ENCODE results near the gene EXOC6. TPM values are rescaled to one million over a fixed set of nuclear protein-coding genes. Genes with fewer than 3 reads are reported as not detected.

Gene EXOC6
- total and polyA plus RNA-seq, 10 donors: 7.0 to 40.0 (median 25.4) TPM

DNA sequence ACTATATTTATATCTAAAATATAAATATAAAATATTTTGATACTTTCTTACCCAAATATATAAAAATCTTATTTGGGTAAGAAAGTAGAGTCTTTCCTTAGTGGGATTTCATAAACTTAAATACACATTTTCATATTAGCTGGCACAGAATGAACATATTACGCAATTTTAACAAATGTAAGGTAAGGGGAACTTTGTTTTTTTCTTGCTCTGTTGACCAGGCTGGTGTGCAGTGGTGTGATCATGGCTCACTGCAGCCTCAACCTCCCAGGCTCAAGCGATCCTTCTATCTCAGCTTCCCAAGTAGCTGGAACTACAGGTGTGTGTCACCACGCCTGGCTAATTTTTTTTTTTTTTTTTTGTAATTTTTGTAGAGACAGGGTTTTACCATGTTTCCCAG lies 243.6 kb downstream of the EXOC6 start:
- no peaks in the 10 kb centered on the region for H3K36me3 ChIP-seq
- H3K27ac ChIP-seq: no peak overlapping the region
- DNase-seq: no peak
- peaks cover 0 to 12% (median 0%) of the 10 kb centered on the region in 7 donors for H3K27me3 ChIP-seq (replicated peaks in 1 of 7)
- TF ChIP-seq, protein P1, sequence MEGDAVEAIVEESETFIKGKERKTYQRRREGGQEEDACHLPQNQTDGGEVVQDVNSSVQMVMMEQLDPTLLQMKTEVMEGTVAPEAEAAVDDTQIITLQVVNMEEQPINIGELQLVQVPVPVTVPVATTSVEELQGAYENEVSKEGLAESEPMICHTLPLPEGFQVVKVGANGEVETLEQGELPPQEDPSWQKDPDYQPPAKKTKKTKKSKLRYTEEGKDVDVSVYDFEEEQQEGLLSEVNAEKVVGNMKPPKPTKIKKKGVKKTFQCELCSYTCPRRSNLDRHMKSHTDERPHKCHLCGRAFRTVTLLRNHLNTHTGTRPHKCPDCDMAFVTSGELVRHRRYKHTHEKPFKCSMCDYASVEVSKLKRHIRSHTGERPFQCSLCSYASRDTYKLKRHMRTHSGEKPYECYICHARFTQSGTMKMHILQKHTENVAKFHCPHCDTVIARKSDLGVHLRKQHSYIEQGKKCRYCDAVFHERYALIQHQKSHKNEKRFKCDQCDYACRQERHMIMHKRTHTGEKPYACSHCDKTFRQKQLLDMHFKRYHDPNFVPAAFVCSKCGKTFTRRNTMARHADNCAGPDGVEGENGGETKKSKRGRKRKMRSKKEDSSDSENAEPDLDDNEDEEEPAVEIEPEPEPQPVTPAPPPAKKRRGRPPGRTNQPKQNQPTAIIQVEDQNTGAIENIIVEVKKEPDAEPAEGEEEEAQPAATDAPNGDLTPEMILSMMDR (IDR thresholded peaks at IDR 0.05 in 8 of 11, conservative IDR thresholded peaks at IDR 0.05 in 3 of 11): no peak
- TF ChIP-seq POLR2AphosphoS5 (IDR thresholded peaks at IDR 0.05) (no peak), POLR2A (IDR thresholded peaks at IDR 0.05) (no peak)
- no peaks in the 10 kb centered on the region for H3K9me3 ChIP-seq
- no peak overlapping the region for H3K4me3 ChIP-seq
- H3K4me1 ChIP-seq: no peaks in the 10 kb centered on the region
- intact Hi-C loops (cut with DNase I; ENCODE audit: low total_unique reads): no loop called here
- WGBS, 5 donors: 89 to 96% (median 91%) methylated on average over 3 of the region's 3 CpGs

GRCh38 chr10:93095225-93095624 lies 246.9 kb downstream of the EXOC6 start:
- peaks cover 0 to 8% (median 0%) of the 10 kb centered on the region in 7 donors for H3K27me3 ChIP-seq (replicated peaks in 1 of 7)
- no peak for TF ChIP-seq POLR2A (IDR thresholded peaks at IDR 0.05)
- no peak for TF ChIP-seq POLR2AphosphoS5 (IDR thresholded peaks at IDR 0.05)
- TF ChIP-seq, protein P1 (IDR thresholded peaks at IDR 0.05 in 8 of 11, conservative IDR thresholded peaks at IDR 0.05 in 3 of 11): no peak
- H3K4me1 ChIP-seq: no peaks in the 10 kb centered on the region
- no peak for DNase-seq
- H3K4me3 ChIP-seq: no peak overlapping the region
- intact Hi-C loops (cut with DNase I; ENCODE audit: low total_unique reads): no loop called here
- H3K9me3 ChIP-seq: no peaks in the 10 kb centered on the region
- no peak overlapping the region for H3K27ac ChIP-seq
- WGBS, 5 donors: 73 to 88% (median 82%) methylated on average over 1 of the region's 1 CpG
- H3K36me3 ChIP-seq: no peaks in the 10 kb centered on the region

GRCh38 chr10:93096901-93097300 lies 248.6 kb downstream of the EXOC6 start:
- WGBS, 5 donors: 77 to 91% (median 84%) methylated on average over 5 of the region's 5 CpGs
- intact Hi-C loops (cut with DNase I; ENCODE audit: low total_unique reads): no loop called here
- Histone ChIP-seq H3K27ac (no peak overlapping the region), H3K36me3 (no peaks in the 10 kb centered on the region), H3K4me3 (no peak overlapping the region), H3K4me1 (no peaks in the 10 kb centered on the region), H3K27me3 (replicated peaks in 1 of 7) (no peaks in the 10 kb centered on the region), H3K9me3 (no peaks in the 10 kb centered on the region)
- no peak for DNase-seq
- TF ChIP-seq, protein P1 (IDR thresholded peaks at IDR 0.05 in 8 of 11, conservative IDR thresholded peaks at IDR 0.05 in 3 of 11): no peak
- TF ChIP-seq POLR2AphosphoS5 (IDR thresholded peaks at IDR 0.05): no peak
- no peak for TF ChIP-seq POLR2A (IDR thresholded peaks at IDR 0.05)

DNA sequence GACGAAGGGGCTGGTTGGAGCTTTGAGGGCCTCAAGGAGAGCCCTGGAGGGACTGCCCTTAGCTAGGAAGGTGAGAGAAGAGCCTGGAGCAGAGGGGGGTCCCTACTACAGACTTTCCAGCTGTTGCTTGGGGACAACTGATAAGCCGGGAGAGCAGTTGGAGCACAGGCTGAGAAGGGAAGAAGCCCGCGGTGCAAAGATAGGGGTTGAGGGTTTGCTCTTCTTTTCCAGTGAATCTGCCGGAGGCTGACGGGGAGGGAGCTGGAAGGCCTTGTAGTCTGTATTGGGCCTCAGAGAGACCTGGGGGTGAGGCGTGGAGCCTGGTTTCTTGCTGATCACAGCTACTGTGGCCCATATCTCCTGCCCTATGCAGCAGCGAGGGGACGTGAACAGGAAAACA lies 249.1 kb downstream of the EXOC6 start:
- DNase-seq: no peak
- no peak overlapping the region for H3K27ac ChIP-seq
- 68 to 91% (median 88%) methylated on average over 9 of the region's 9 CpGs for WGBS, 5 donors
- H3K4me3 ChIP-seq: no peak overlapping the region
- H3K4me1 ChIP-seq: no peaks in the 10 kb centered on the region
- no peaks in the 10 kb centered on the region for H3K9me3 ChIP-seq
- H3K27me3 ChIP-seq (replicated peaks in 1 of 7): no peaks in the 10 kb centered on the region
- TF ChIP-seq, protein P1 (IDR thresholded peaks at IDR 0.05 in 8 of 11, conservative IDR thresholded peaks at IDR 0.05 in 3 of 11): no peak
- TF ChIP-seq POLR2AphosphoS5 (IDR thresholded peaks at IDR 0.05) (no peak), POLR2A (IDR thresholded peaks at IDR 0.05) (no peak)
- intact Hi-C loops (cut with DNase I; ENCODE audit: low total_unique reads): no loop called here
- H3K36me3 ChIP-seq: no peaks in the 10 kb centered on the region
